ENCODE data around the gene PAQR3. TPM values are rescaled to one million over a fixed set of nuclear protein-coding genes. Genes with fewer than 3 reads are reported as not detected.

The PAQR3 gene
- total and polyA plus RNA-seq, 8 donors: 1.7 to 33.8 (median 3.2) TPM

DNA sequence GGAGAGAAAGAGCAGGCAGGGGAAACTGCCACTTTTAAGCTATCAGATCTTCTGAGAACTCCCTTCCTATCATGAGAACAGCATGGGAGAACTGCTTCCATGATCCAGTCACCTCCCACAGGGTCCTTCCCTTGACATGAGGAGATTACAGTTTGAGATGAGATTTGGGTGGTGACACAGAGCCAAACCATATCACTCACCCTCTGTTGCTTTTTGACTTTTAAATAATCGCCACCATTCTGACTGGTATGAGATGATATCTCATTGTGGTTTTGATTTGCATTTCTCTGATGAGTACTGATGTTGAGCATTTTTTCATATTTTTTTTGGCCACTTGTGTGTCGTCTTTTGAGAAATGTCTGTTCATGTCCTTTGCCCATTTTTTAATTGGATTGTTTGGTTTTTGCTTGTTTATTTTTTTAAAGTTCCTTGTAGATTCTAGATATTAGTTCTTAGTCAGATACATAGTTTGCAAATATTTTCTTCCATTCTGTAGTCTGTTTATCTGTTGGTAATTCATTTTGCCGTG, 6.5 kb upstream of the PAQR3 start:
- Histone ChIP-seq H3K9me3 (no peaks in the 10 kb centered on the region), H3K4me3 (no peak overlapping the region), H3K36me3 (no peaks in the 10 kb centered on the region), H3K27ac (no peak overlapping the region), H3K4me1 (no peaks in the 10 kb centered on the region), H3K27me3 (no peaks in the 10 kb centered on the region)
- no peak for DNase-seq
- intact Hi-C loops (cut with DNase I; ENCODE audit: low total_unique reads): loop anchor here (10.0 kb wide), 1 partner anchor 1269 kb away; no protein-coding TSS in a partner anchor
- WGBS, 5 donors: 76 to 84% (median 77%) methylated on average over 3 of the region's 3 CpGs
- TF ChIP-seq, protein P1, sequence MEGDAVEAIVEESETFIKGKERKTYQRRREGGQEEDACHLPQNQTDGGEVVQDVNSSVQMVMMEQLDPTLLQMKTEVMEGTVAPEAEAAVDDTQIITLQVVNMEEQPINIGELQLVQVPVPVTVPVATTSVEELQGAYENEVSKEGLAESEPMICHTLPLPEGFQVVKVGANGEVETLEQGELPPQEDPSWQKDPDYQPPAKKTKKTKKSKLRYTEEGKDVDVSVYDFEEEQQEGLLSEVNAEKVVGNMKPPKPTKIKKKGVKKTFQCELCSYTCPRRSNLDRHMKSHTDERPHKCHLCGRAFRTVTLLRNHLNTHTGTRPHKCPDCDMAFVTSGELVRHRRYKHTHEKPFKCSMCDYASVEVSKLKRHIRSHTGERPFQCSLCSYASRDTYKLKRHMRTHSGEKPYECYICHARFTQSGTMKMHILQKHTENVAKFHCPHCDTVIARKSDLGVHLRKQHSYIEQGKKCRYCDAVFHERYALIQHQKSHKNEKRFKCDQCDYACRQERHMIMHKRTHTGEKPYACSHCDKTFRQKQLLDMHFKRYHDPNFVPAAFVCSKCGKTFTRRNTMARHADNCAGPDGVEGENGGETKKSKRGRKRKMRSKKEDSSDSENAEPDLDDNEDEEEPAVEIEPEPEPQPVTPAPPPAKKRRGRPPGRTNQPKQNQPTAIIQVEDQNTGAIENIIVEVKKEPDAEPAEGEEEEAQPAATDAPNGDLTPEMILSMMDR (IDR thresholded peaks at IDR 0.05): no peak
- no peak for TF ChIP-seq EP300 (IDR thresholded peaks at IDR 0.05)
- TF ChIP-seq POLR2A (IDR thresholded peaks at IDR 0.05): no peak
- no peak for TF ChIP-seq POLR2AphosphoS5 (IDR thresholded peaks at IDR 0.05)

DNA sequence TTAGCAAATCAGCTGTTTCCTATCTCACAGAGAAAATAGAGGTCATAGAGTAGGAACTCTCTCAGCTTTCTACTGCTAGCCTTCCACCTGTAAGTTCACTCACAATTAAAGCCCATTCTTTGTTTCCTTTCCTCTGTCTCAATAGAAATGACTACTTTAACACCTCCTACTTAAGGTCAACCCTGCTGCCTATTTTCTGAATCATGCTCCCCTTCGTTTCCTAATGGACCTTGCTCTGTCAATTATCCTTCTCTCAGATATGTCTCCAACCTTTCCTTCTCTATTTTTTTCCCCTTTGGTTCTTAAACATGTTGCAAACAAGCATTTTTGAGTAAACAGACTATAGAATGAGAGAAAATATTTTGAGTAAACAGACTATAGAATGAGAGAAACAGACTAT, 5.1 kb upstream of the PAQR3 start:
- DNase-seq: no peak
- H3K27me3 ChIP-seq: no peaks in the 10 kb centered on the region
- no peak overlapping the region for H3K4me3 ChIP-seq
- H3K27ac ChIP-seq: no peak overlapping the region
- TF ChIP-seq POLR2A (IDR thresholded peaks at IDR 0.05): no peak
- no peak for TF ChIP-seq EP300 (IDR thresholded peaks at IDR 0.05)
- TF ChIP-seq, protein P1 (IDR thresholded peaks at IDR 0.05): no peak
- WGBS, 5 donors: 21 to 32% (median 28%) methylated on average over 1 of the region's 1 CpG
- peaks cover 0 to 10% (median 4%) of the 10 kb centered on the region in 4 donors for H3K4me1 ChIP-seq
- H3K36me3 ChIP-seq: no peaks in the 10 kb centered on the region
- intact Hi-C loops (cut with DNase I; ENCODE audit: low total_unique reads): loop anchor here (10.0 kb wide), 1 partner anchor 1270 kb away; no protein-coding TSS in a partner anchor
- H3K9me3 ChIP-seq: no peaks in the 10 kb centered on the region

GRCh38 chr4:78940752-78941151, 1.5 kb upstream of the PAQR3 start:
- 86 to 98% (median 90%) methylated on average over 5 of the region's 5 CpGs for WGBS, 5 donors
- Histone ChIP-seq H3K9me3 (no peaks in the 10 kb centered on the region), H3K27me3 (no peaks in the 10 kb centered on the region), H3K36me3 (no peaks in the 10 kb centered on the region), H3K4me1 (peaks cover 0 to 33% (median 16%) of the 10 kb centered on the region in 4 donors), H3K27ac (no peak overlapping the region), H3K4me3 (no peak overlapping the region)
- TF ChIP-seq EP300 (IDR thresholded peaks at IDR 0.05) (no peak), POLR2AphosphoS5 (IDR thresholded peaks at IDR 0.05) (no peak)
- DNase-seq: no peak
- intact Hi-C loops (cut with DNase I; ENCODE audit: low total_unique reads): loop anchor here (10.0 kb wide), 1 partner anchor 1274 kb away; no protein-coding TSS in a partner anchor

DNA sequence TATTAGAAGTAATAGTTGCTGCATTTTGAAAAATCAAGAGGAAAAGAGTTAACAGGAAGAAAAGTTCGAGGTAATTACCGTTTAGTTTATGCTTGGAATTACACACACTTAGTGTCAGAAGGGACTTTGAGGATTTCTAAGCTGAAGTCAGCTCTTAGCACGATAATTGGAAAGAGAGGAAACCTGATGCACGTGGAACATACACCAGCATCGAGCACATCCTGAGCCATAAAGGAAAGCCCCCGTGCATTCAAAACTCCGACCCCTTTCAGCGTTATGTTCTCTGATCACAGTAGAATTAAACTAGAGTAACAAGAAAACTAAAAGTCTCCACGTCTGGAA, 400 bp upstream of the PAQR3 start:
- no peaks in the 10 kb centered on the region for H3K36me3 ChIP-seq
- H3K4me1 ChIP-seq: peaks cover 0 to 33% (median 16%) of the 10 kb centered on the region in 4 donors
- TF ChIP-seq, protein P1 (IDR thresholded peaks at IDR 0.05): no peak
- no peak for TF ChIP-seq POLR2A (IDR thresholded peaks at IDR 0.05)
- no peak for TF ChIP-seq EP300 (IDR thresholded peaks at IDR 0.05)
- TF ChIP-seq POLR2AphosphoS5 (IDR thresholded peaks at IDR 0.05): no peak
- 0 to 3% (median 1%) methylated on average over 9 of the region's 9 CpGs for WGBS, 5 donors
- no peaks in the 10 kb centered on the region for H3K9me3 ChIP-seq
- peak overlapping the region in 3 of 5 donors; percentile 79 to 88 (median 87) for H3K27ac ChIP-seq
- H3K27me3 ChIP-seq: no peaks in the 10 kb centered on the region
- peak in 1 of 2 donors; percentile 44 for DNase-seq
- H3K4me3 ChIP-seq: peak overlapping the region; percentile 64 to 83 (median 82)
- intact Hi-C loops (cut with DNase I; ENCODE audit: low total_unique reads): loop anchor here (10.0 kb wide), 1 partner anchor 1275 kb away; no protein-coding TSS in a partner anchor

- H3K27me3 ChIP-seq: no peaks in the 10 kb centered on the region
- WGBS, 5 donors: 1 to 4% (median 3%) methylated on average over 7 of the region's 7 CpGs
- H3K4me3 ChIP-seq: peak overlapping the region; percentile 64 to 83 (median 82)
- no peaks in the 10 kb centered on the region for H3K9me3 ChIP-seq
- peak overlapping the region in 2 of 5 donors; percentile 87 to 88 for H3K27ac ChIP-seq
- peaks cover 0 to under 1% (median 0%) of the 10 kb centered on the region in 4 donors for H3K36me3 ChIP-seq
- peak in 1 of 2 donors; percentile 25 for DNase-seq
- H3K4me1 ChIP-seq: peaks cover 0 to 33% (median 16%) of the 10 kb centered on the region in 4 donors
- intact Hi-C loops (cut with DNase I; ENCODE audit: low total_unique reads): no loop called here
- TF ChIP-seq, protein P1 (IDR thresholded peaks at IDR 0.05): no peak
- TF ChIP-seq POLR2AphosphoS5 (IDR thresholded peaks at IDR 0.05) (no peak), EP300 (IDR thresholded peaks at IDR 0.05) (no peak), POLR2A (IDR thresholded peaks at IDR 0.05) (no peak)
Measured at GRCh38 chr4:78938474-78938867, 767 bp downstream of the PAQR3 start.
